ENCODE data around the gene G3BP1. TPM values are rescaled to one million over a fixed set of nuclear protein-coding genes. Genes with fewer than 3 reads are reported as not detected.
A peak's percentile ranks its signal among the peaks of the same experiment; 100 is the strongest.
"Not testable (repeated sequence)": the region's sequence is repeated elsewhere in the genome, so short reads cannot be mapped to it uniquely, and the experiment has no call there.

Gene G3BP1
- 163 TPM for polyA plus RNA-seq (2012; ENCODE audit: insufficient read depth, insufficient read length, low read depth)

GRCh38 chr5:151771259-151772028, at the start of gene G3BP1:
Gene G3BP1 (plus strand): TSS chr5:151771954. CDS start chr5:151786621, 14,667 bp downstream.
- TF ChIP-seq CTCF (IDR thresholded peaks at IDR 0.05; ENCODE audit: low read depth, low read length) = peak; percentile 66
- Histone ChIP-seq H3K4me1 (peaks cover 6% of the 10 kb centered on the region), H3K36me3 (peaks cover 9% of the 10 kb centered on the region; the same call in 1 of the 2 replicates), H3K4me3 (ENCODE audit: low read depth, low read length) (peak within 1 kb of the TSS; percentile 94), H3K27me3 (no peaks in the 10 kb centered on the region), H3K9me3 (no peaks in the 10 kb centered on the region)
- DNase-seq = peak; percentile 100

- DNase-seq = no peak
- H3K4me3 ChIP-seq (ENCODE audit: low read depth, low read length) = no peak overlapping the region
- TF ChIP-seq CTCF (IDR thresholded peaks at IDR 0.05; ENCODE audit: low read depth, low read length) = no peak
- no peaks in the 10 kb centered on the region for H3K4me1 ChIP-seq
- no peaks in the 10 kb centered on the region for H3K36me3 ChIP-seq
- no peaks in the 10 kb centered on the region for H3K27me3 ChIP-seq
- H3K9me3 ChIP-seq = no peaks in the 10 kb centered on the region
Observed at GRCh38 chr5:151722546-151722945, 49.2 kb upstream of the G3BP1 start.

- no peak for TF ChIP-seq CTCF (IDR thresholded peaks at IDR 0.05; ENCODE audit: low read depth, low read length)
- DNase-seq = no peak
- H3K27me3 ChIP-seq = no peaks in the 10 kb centered on the region
- H3K4me3 ChIP-seq (ENCODE audit: low read depth, low read length) = no peak overlapping the region
- no peaks in the 10 kb centered on the region for H3K36me3 ChIP-seq
- no peaks in the 10 kb centered on the region; the same call in 1 of the 2 replicates for H3K4me1 ChIP-seq
- no peaks in the 10 kb centered on the region for H3K9me3 ChIP-seq
Observed at GRCh38 chr5:151724360-151724759, 47.4 kb upstream of the G3BP1 start.

- H3K4me3 ChIP-seq (ENCODE audit: low read depth, low read length); H3K27me3 ChIP-seq; H3K36me3 ChIP-seq; H3K9me3 ChIP-seq; H3K4me1 ChIP-seq: not testable (repeated sequence)
- peak; percentile 73 for DNase-seq
Observed at GRCh38 chr5:151729597-151729996, 42.2 kb upstream of the G3BP1 start.

GRCh38 chr5:151730381-151730780, 41.4 kb upstream of the G3BP1 start:
- H3K9me3 ChIP-seq = no peaks in the 10 kb centered on the region
- H3K4me3 ChIP-seq (ENCODE audit: low read depth, low read length) = no peak overlapping the region
- no peaks in the 10 kb centered on the region; the same call in 1 of the 2 replicates for H3K4me1 ChIP-seq
- no peak for TF ChIP-seq CTCF (IDR thresholded peaks at IDR 0.05; ENCODE audit: low read depth, low read length)
- no peak for DNase-seq
- H3K36me3 ChIP-seq = no peaks in the 10 kb centered on the region
- no peaks in the 10 kb centered on the region for H3K27me3 ChIP-seq

- no peak for TF ChIP-seq CTCF (IDR thresholded peaks at IDR 0.05; ENCODE audit: low read depth, low read length)
- no peak for DNase-seq
Observed at GRCh38 chr5:151733358-151734063, 38.2 kb upstream of the G3BP1 start.

More at GRCh38 chr5:151733358-151734063, 38.2 kb upstream of the G3BP1 start:
- no peak overlapping the region for H3K4me3 ChIP-seq (ENCODE audit: low read depth, low read length)
- H3K4me1 ChIP-seq = no peaks in the 10 kb centered on the region; the same call in 1 of the 2 replicates
- H3K27me3 ChIP-seq = no peaks in the 10 kb centered on the region
- no peaks in the 10 kb centered on the region for H3K36me3 ChIP-seq
- no peaks in the 10 kb centered on the region for H3K9me3 ChIP-seq
